NCI-H345 treated with DMSO at 0.1 percent for 48 hours (cell line): ENCODE results near the gene PCDH1.
"Not testable (repeated sequence)": the region's sequence is repeated elsewhere in the genome, so short reads cannot be mapped to it uniquely, and the experiment has no call there.

Source experiments
- DNase-seq: peaks from one replicate; lab custom pipeline; 2025; ENCODE audit not compliant: unreplicated experiment; lab: John Stamatoyannopoulos, UW

The PCDH1 gene

GRCh38 chr5:141838326-141839014, 39.7 kb downstream of the PCDH1 start:
- DNase-seq, result no peak

GRCh38 chr5:141835928-141836670, 42.1 kb downstream of the PCDH1 start:
- DNase-seq, result no peak

- DNase-seq, result no peak
Measured at GRCh38 chr5:141834331-141834730, 43.9 kb downstream of the PCDH1 start.

GRCh38 chr5:141832131-141832530, 46.1 kb downstream of the PCDH1 start:
- no peak for DNase-seq

GRCh38 chr5:141828162-141828561, 50.0 kb downstream of the PCDH1 start:
- no peak for DNase-seq

GRCh38 chr5:141826674-141827073, 51.5 kb downstream of the PCDH1 start:
- DNase-seq, result no peak

- no peak for DNase-seq
Measured at GRCh38 chr5:141825791-141826560, 52.2 kb downstream of the PCDH1 start.

- DNase-seq, result no peak
Measured at GRCh38 chr5:141825241-141825671, 53.0 kb downstream of the PCDH1 start.

- no peak for DNase-seq
Measured at GRCh38 chr5:141824717-141825116, 53.5 kb downstream of the PCDH1 start.

GRCh38 chr5:141823056-141823455, 55.2 kb downstream of the PCDH1 start:
- no peak for DNase-seq

- DNase-seq, result no peak
Measured at GRCh38 chr5:141822144-141822543, 56.1 kb downstream of the PCDH1 start.

- no peak for DNase-seq
Measured at GRCh38 chr5:141821430-141821925, 56.7 kb downstream of the PCDH1 start.

- not testable (repeated sequence) for DNase-seq
Measured at GRCh38 chr5:141820686-141821085, 57.5 kb downstream of the PCDH1 start.

- DNase-seq, result no peak
Measured at GRCh38 chr5:141817631-141818030, 60.6 kb downstream of the PCDH1 start.

GRCh38 chr5:141816598-141817399, 61.4 kb downstream of the PCDH1 start:
- DNase-seq, result no peak

- DNase-seq, result no peak
Measured at GRCh38 chr5:141815796-141816180, 62.4 kb downstream of the PCDH1 start.

- no peak for DNase-seq
Measured at GRCh38 chr5:141815051-141815795, 63.0 kb downstream of the PCDH1 start.

- DNase-seq, result no peak
Measured at GRCh38 chr5:141814064-141814964, 63.9 kb downstream of the PCDH1 start.

GRCh38 chr5:141812512-141812911, 65.7 kb downstream of the PCDH1 start:
- DNase-seq, result no peak
